OCI-LY7 (cell line): ENCODE data around the gene ANO3. TPM values are rescaled to one million over a fixed set of nuclear protein-coding genes. Genes with fewer than 3 reads are reported as not detected.

ENCODE experiments used
- BruUV-seq: library from RNA; stranded (reverse); fragments of 400-500 nt; replicated peaks from 2 replicates; lab custom pipeline; 2021; lab: Mats Ljungman, UMichigan
- CTCF ChIA-PET: fragments of 300-600 bp; sonication (Branson Sonifier 250); formaldehyde crosslinking; loops from one replicate; lab custom pipeline; 2022; ENCODE audit warnings: antibody characterized with exemption; ENCODE audit not compliant: unreplicated experiment; lab: Charles Lee
- POLR2A ChIA-PET: fragments of 300-600 bp; sonication (Branson Sonifier 250); formaldehyde crosslinking; loops from one replicate; lab custom pipeline; 2022; ENCODE audit warnings: antibody characterized with exemption; lab: Charles Lee
- DNase-seq: peaks from one replicate; pipeline ENCODE4 v3.0.0-alpha.2; 2015; ENCODE audit warnings: low spot score
- H2AFZ ChIP-seq: fragments of 200-600 bp; sonication (generic), shearing (Covaris generic); 2 replicates; pipeline ENCODE4 v1.6.1; 2014; ENCODE audit warnings: mild to moderate bottlenecking, antibody characterized with exemption, low read length, moderate library complexity
- H3K27ac ChIP-seq: fragments of 200-600 bp; sonication (generic); 2 replicates; pipeline ENCODE4 v1.5.1; 2014; ENCODE audit warnings: mixed run types, low read depth, mild to moderate bottlenecking, moderate library complexity, low read length, inconsistent platforms; ENCODE audit not compliant: poor library complexity, severe bottlenecking
- H3K36me3 ChIP-seq: fragments of 200-600 bp; sonication (generic); 2 replicates; pipeline ENCODE4 v1.6.1; 2014; ENCODE audit warnings: mild to moderate bottlenecking, antibody characterized with exemption, low read length, moderate library complexity, mixed read lengths; ENCODE audit not compliant: insufficient read depth
- H3K4me1 ChIP-seq: fragments of 200-600 bp; sonication (generic); 2 replicates; pipeline ENCODE4 v1.5.1; 2014; ENCODE audit warnings: mild to moderate bottlenecking, low read length; ENCODE audit not compliant: insufficient read depth, poor library complexity, severe bottlenecking
- H3K4me2 ChIP-seq: fragments of 200-600 bp; sonication (generic); 2 replicates; pipeline ENCODE4 v1.6.1; 2014; ENCODE audit warnings: mild to moderate bottlenecking, low read length
- H3K4me3 ChIP-seq: fragments of 200-600 bp; sonication (generic); 2 replicates; pipeline ENCODE4 v1.5.1; 2014; ENCODE audit warnings: mild to moderate bottlenecking, low read depth, low read length; ENCODE audit not compliant: poor library complexity, severe bottlenecking
- H3K79me2 ChIP-seq: fragments of 200-600 bp; sonication (generic); 2 replicates; pipeline ENCODE4 v1.6.1; 2016; ENCODE audit warnings: low read depth, mild to moderate bottlenecking, low read length, moderate library complexity, mixed read lengths; ENCODE audit not compliant: insufficient read depth
- H3K9me2 ChIP-seq: fragments of 200-600 bp; sonication (generic); 2 replicates; pipeline ENCODE4 v1.6.1; 2016; ENCODE audit warnings: mild to moderate bottlenecking, low read length, mixed read lengths; ENCODE audit not compliant: insufficient read depth
- H3K9me3 ChIP-seq: fragments of 200-600 bp; sonication (generic); 2 replicates; pipeline ENCODE4 v1.6.1; 2014; ENCODE audit warnings: mild to moderate bottlenecking, mixed run types, low read length, mixed read lengths
- H4K20me1 ChIP-seq: fragments of 200-600 bp; sonication (generic); 2 replicates; pipeline ENCODE4 v1.6.1; 2014; ENCODE audit warnings: mild to moderate bottlenecking, antibody characterized with exemption, low read length, moderate library complexity, mixed read lengths; ENCODE audit not compliant: insufficient read depth
- EZH2phosphoT487 ChIP-seq: fragments of 200-600 bp; sonication (generic); IDR thresholded peaks from 2 replicates; pipeline ENCODE4 v1.6.1; 2018; ENCODE audit warnings: low read depth, borderline replicate concordance, mild to moderate bottlenecking, mixed run types, antibody characterized with exemption, low read length, moderate library complexity, mixed read lengths
- intact Hi-C: fragments of 100-400 bp; cut with micrococcal nuclease; formaldehyde crosslinking; loops from one replicate; pipeline ENCODE4 v1.10.0; 2022; ENCODE audit not compliant: unreplicated experiment
- total RNA-seq, 2 experiments: library from RNA; depleted of rRNA in 1 of 2; stranded (reverse); fragments of >200 nt in 1 of 2; shearing (Covaris generic) in 1 of 2; gene quantifications; 2 replicates each; pipeline ENCODE4 v1.2.3, GENCODE V29; 2014 to 2022
- TF ChIP-seq, protein P1 (sequence below): fragments of 200-600 bp; sonication (generic); conservative IDR thresholded peaks from 2 replicates; pipeline ENCODE4 v1.5.1; 2014; ENCODE audit warnings: mild to moderate bottlenecking, antibody characterized with exemption, low read length, moderate library complexity, mixed read lengths

ANO3 gene
- total RNA-seq, 2 experiments from 2014 or later, result 0.03 TPM; not detected in 1

DNA sequence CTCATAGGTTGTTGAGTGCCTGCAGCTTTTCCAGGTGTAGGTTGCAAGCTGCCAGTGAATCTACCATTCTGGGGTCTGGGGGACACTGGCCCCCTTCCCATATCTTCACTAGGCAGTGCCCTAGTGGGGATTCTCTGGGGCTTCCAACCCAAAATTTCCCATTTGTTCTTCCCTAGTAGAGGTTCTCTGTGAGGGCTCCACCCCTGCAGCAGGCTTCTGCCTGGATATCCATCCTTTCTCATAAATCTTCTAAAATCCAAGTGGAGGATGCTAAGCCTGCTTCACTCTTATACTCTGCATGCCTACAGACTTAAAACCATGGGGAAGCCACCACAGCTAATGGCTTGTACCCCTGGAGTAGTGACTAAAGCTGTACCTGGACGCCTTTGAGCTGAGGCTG is 33.4 kb downstream of the ANO3 start:
- intact Hi-C loops, result no loop called here
- H3K4me1 ChIP-seq, result no peaks in the 10 kb centered on the region
- no peak for DNase-seq
- no peaks in the 10 kb centered on the region for H3K36me3 ChIP-seq
- H3K27ac ChIP-seq, result no peak overlapping the region
- ChIA-PET POLR2A (no interaction called here), CTCF (no interaction called here)
- H3K79me2 ChIP-seq, result no peaks in the 10 kb centered on the region
- H3K9me2 ChIP-seq, result no peaks in the 10 kb centered on the region
- TF ChIP-seq, protein P1, sequence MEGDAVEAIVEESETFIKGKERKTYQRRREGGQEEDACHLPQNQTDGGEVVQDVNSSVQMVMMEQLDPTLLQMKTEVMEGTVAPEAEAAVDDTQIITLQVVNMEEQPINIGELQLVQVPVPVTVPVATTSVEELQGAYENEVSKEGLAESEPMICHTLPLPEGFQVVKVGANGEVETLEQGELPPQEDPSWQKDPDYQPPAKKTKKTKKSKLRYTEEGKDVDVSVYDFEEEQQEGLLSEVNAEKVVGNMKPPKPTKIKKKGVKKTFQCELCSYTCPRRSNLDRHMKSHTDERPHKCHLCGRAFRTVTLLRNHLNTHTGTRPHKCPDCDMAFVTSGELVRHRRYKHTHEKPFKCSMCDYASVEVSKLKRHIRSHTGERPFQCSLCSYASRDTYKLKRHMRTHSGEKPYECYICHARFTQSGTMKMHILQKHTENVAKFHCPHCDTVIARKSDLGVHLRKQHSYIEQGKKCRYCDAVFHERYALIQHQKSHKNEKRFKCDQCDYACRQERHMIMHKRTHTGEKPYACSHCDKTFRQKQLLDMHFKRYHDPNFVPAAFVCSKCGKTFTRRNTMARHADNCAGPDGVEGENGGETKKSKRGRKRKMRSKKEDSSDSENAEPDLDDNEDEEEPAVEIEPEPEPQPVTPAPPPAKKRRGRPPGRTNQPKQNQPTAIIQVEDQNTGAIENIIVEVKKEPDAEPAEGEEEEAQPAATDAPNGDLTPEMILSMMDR, result no peak
- TF ChIP-seq EZH2phosphoT487, result no peak
- BruUV-seq, result no TSS peak
- H3K9me3 ChIP-seq, result peaks cover 4% of the 10 kb centered on the region
- no peaks in the 10 kb centered on the region for H4K20me1 ChIP-seq
- no peak overlapping the region for H3K4me3 ChIP-seq
- H2AFZ ChIP-seq, result no peak overlapping the region
- H3K4me2 ChIP-seq, result no peak overlapping the region

DNA sequence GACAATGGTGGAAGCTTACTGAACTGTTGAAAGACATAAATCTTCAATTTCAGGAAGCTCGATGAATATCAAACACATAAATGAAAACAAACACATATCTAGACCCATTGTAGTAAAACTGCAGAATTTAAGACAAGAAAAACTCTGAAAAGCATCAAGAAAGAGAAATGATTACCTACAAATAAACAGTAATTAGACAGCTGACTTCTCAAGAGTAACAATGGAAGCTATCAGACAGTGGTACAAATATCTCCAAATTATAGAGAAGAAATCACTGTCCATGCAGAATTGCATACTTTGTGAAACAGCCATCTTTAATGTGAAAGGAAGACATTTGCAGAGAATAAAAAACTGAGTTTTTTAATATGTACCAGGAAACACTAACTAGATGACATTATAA is 45.7 kb downstream of the ANO3 start:
- Histone ChIP-seq H3K79me2 (no peaks in the 10 kb centered on the region), H3K9me3 (no peaks in the 10 kb centered on the region), H3K27ac (no peak overlapping the region), H3K9me2 (no peaks in the 10 kb centered on the region), H3K4me3 (no peak overlapping the region), H2AFZ (no peak overlapping the region), H3K36me3 (no peaks in the 10 kb centered on the region), H4K20me1 (no peaks in the 10 kb centered on the region), H3K4me2 (no peak overlapping the region), H3K4me1 (no peaks in the 10 kb centered on the region)
- intact Hi-C loops, result no loop called here
- POLR2A ChIA-PET, result no interaction called here
- CTCF ChIA-PET, result no interaction called here
- BruUV-seq, result no TSS peak
- DNase-seq, result no peak
- TF ChIP-seq EZH2phosphoT487, result no peak
- TF ChIP-seq, protein P1, result no peak

DNA sequence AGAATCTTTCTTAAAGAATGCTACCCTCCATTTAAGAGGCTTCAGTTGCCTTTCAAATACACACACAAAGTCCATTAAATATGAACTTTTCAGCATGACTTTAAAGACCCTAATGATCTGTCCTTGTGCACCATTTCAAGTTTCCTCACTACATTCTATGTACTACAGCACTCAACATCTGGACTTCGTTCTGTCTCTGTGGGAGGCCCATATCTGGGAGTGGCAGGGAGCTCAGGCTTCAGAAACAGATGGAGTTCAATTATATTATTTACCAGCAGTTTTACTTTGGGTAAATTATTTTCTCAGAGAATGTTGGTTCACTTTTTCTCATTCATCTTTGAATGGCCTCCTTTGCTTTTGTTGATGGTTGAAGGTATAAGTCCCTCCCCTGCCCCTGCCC is 67.4 kb downstream of the ANO3 start:
- intact Hi-C loops, result no loop called here
- Histone ChIP-seq H3K27ac (no peak overlapping the region), H3K4me2 (no peak overlapping the region), H3K79me2 (no peaks in the 10 kb centered on the region), H3K36me3 (no peaks in the 10 kb centered on the region), H3K9me2 (no peaks in the 10 kb centered on the region; the same call in 1 of the 2 replicates), H4K20me1 (no peaks in the 10 kb centered on the region), H3K9me3 (no peaks in the 10 kb centered on the region), H3K4me3 (no peak overlapping the region), H3K4me1 (no peaks in the 10 kb centered on the region), H2AFZ (no peak overlapping the region)
- ChIA-PET POLR2A (no interaction called here), CTCF (no interaction called here)
- DNase-seq, result no peak
- TF ChIP-seq, protein P1, result no peak
- TF ChIP-seq EZH2phosphoT487, result no peak
- no TSS peak for BruUV-seq
